ENCODE measurements around the gene AFAP1. TPM values are rescaled to one million over a fixed set of nuclear protein-coding genes. Genes with fewer than 3 reads are reported as not detected.

The AFAP1 gene
- polyA plus RNA-seq, 1 donor (not counting 4 experiments of a cell fraction or from before 2014, with no cell fraction given), result 7.6 TPM

DNA sequence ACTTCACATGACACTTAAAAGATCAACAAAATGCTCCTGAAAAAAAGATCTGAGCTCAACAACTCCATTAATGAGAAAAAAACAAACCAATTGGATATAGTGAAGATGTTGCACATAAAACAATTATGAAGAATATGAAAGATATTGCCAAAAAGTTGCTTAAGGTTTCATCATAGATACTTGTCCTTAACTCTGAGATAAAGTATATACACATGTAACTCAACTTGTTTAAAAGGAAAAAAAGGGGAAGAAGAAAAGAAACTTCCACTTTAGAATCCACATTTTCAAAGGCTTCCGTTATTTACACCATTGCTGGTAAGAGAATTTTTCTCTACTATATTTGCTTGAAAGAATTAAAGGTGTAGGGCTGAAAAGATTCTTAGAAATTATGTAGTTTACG, 2.7 kb downstream of the AFAP1 start:
- peaks cover 66% of the 10 kb centered on the region for H3K79me2 ChIP-seq (ENCODE audit: control insufficient read depth, insufficient read depth, low read length)
- no peak overlapping the region for H3K9ac ChIP-seq (ENCODE audit: control insufficient read depth, extremely low read depth, insufficient read depth, low read length)
- no peak overlapping the region for H3K4me2 ChIP-seq (ENCODE audit: control insufficient read depth, extremely low read depth, insufficient read depth, low read depth, low read length)
- DNase-seq (ENCODE audit: low read depth, low spot score) (no peak), FAIRE-seq (no peak)
- no peaks in the 10 kb centered on the region for H4K20me1 ChIP-seq (ENCODE audit: control insufficient read depth, extremely low read depth, insufficient read depth, low read length)
- H3K36me3 ChIP-seq (ENCODE audit: control insufficient read depth in 2 of 2, extremely low read depth in 1 of 2, insufficient read depth in 2 of 2, low read length in 2 of 2), result peaks cover 0 to 3% of the 10 kb centered on the region in 2 experiments
- no peaks in the 10 kb centered on the region for H3K27me3 ChIP-seq (ENCODE audit: control insufficient read depth, extremely low read depth, insufficient read depth, low read length)
- H2AFZ ChIP-seq (ENCODE audit: control insufficient read depth, low read length), result no peak overlapping the region
- H3K27ac ChIP-seq (ENCODE audit: control insufficient read depth, insufficient read depth, low read length), result no peak overlapping the region
- dilution Hi-C loops (cut with MboI; ENCODE audit: extremely low pct_ligation_motif_present, low sequenced_read_pairs), result no loop called here
- no peaks in the 10 kb centered on the region for H3K9me1 ChIP-seq (ENCODE audit: control insufficient read depth, extremely low read depth, insufficient read depth, low read length)
- H3K4me3 ChIP-seq (ENCODE audit: control insufficient read depth in 2 of 3, extremely low read depth in 1 of 3, insufficient read depth in 2 of 3, low read depth in 1 of 3, low read length in 3 of 3), result no peak overlapping the region
- H3K4me1 ChIP-seq (ENCODE audit: control insufficient read depth, extremely low read depth, insufficient read depth, low read length), result peaks cover 29% of the 10 kb centered on the region
- no peaks in the 10 kb centered on the region for H3K9me3 ChIP-seq (ENCODE audit: control insufficient read depth, low read depth, low read length)
- TF ChIP-seq EZH2 (IDR thresholded peaks at IDR 0.05; ENCODE audit: low read length), result no peak
- no peak for TF ChIP-seq CTCF (optimal IDR thresholded peaks at IDR 0.05 in 1 of 3, IDR thresholded peaks at IDR 0.05 in 1 of 3, conservative IDR thresholded peaks at IDR 0.05 in 1 of 3; ENCODE audit: extremely low read depth in 1 of 3, insufficient read depth in 2 of 3, low read length in 3 of 3)

- peaks cover 0 to 3% of the 10 kb centered on the region in 2 experiments for H3K36me3 ChIP-seq (ENCODE audit: control insufficient read depth in 2 of 2, extremely low read depth in 1 of 2, insufficient read depth in 2 of 2, low read length in 2 of 2)
- no peaks in the 10 kb centered on the region for H3K27me3 ChIP-seq (ENCODE audit: control insufficient read depth, extremely low read depth, insufficient read depth, low read length)
- dilution Hi-C loops (cut with MboI; ENCODE audit: extremely low pct_ligation_motif_present, low sequenced_read_pairs), result no loop called here
- no peak overlapping the region for H3K9ac ChIP-seq (ENCODE audit: control insufficient read depth, extremely low read depth, insufficient read depth, low read length)
- H3K79me2 ChIP-seq (ENCODE audit: control insufficient read depth, insufficient read depth, low read length), result peaks cover 85% of the 10 kb centered on the region
- H3K4me1 ChIP-seq (ENCODE audit: control insufficient read depth, extremely low read depth, insufficient read depth, low read length), result peaks cover 35% of the 10 kb centered on the region
- H3K4me3 ChIP-seq (ENCODE audit: control insufficient read depth in 2 of 3, extremely low read depth in 1 of 3, insufficient read depth in 2 of 3, low read depth in 1 of 3, low read length in 3 of 3), result no peak overlapping the region
- H3K4me2 ChIP-seq (ENCODE audit: control insufficient read depth, extremely low read depth, insufficient read depth, low read depth, low read length), result peak overlapping the region; percentile 43
- H3K27ac ChIP-seq (ENCODE audit: control insufficient read depth, insufficient read depth, low read length), result no peak overlapping the region
- peaks cover 6% of the 10 kb centered on the region for H4K20me1 ChIP-seq (ENCODE audit: control insufficient read depth, extremely low read depth, insufficient read depth, low read length)
- H3K9me3 ChIP-seq (ENCODE audit: control insufficient read depth, low read depth, low read length), result no peaks in the 10 kb centered on the region
- DNase-seq (ENCODE audit: low read depth, low spot score), result no peak
- FAIRE-seq, result peak; percentile 71
- no peak overlapping the region for H2AFZ ChIP-seq (ENCODE audit: control insufficient read depth, low read length)
- H3K9me1 ChIP-seq (ENCODE audit: control insufficient read depth, extremely low read depth, insufficient read depth, low read length), result no peaks in the 10 kb centered on the region
- TF ChIP-seq CTCF (optimal IDR thresholded peaks at IDR 0.05 in 1 of 3, IDR thresholded peaks at IDR 0.05 in 1 of 3, conservative IDR thresholded peaks at IDR 0.05 in 1 of 3; ENCODE audit: extremely low read depth in 1 of 3, insufficient read depth in 2 of 3, low read length in 3 of 3) (no peak), EZH2 (IDR thresholded peaks at IDR 0.05; ENCODE audit: low read length) (no peak)
Observed at GRCh38 chr4:7933651-7934510, 5.8 kb downstream of the AFAP1 start.
